Keratinocyte (primary cell): Measurements from ENCODE around the gene PAX2. TPM values are rescaled to one million over a fixed set of nuclear protein-coding genes. Genes with fewer than 3 reads are reported as not detected.

Experiments
- DNase-seq: peaks from one replicate; pipeline ENCODE4 v3.0.0-alpha.2; 2011; ENCODE audit warnings: low read depth, missing footprints, low spot score
- FAIRE-seq: peaks from 2 replicates; lab custom pipeline; 2011; peaks lifted over from hg19 to GRCh38; lab: Jason Lieb, UNC
- H2AFZ ChIP-seq: 2 replicates; pipeline ENCODE4 v1.6.0; 2012; ENCODE audit warnings: low read length, control low read depth, inconsistent platforms; ENCODE audit not compliant: control insufficient read depth
- H3K27ac ChIP-seq: 2 replicates; pipeline ENCODE4 v1.5.1; 2011; ENCODE audit warnings: low read length; ENCODE audit not compliant: control insufficient read depth, insufficient read depth
- H3K27me3 ChIP-seq: 3 replicates; pipeline ENCODE4 v1.6.0; 2011; ENCODE audit warnings: low read length; ENCODE audit not compliant: control insufficient read depth, insufficient read depth; ENCODE audit errors: extremely low read depth
- H3K36me3 ChIP-seq, 2 experiments: 2 replicates in 1 of 2; 3 replicates in 1 of 2; pipeline ENCODE4 v1.5.1; 2011; ENCODE audit warnings: low read length in 2 of 2, mild to moderate bottlenecking in 1 of 2; ENCODE audit not compliant: control insufficient read depth in 2 of 2, insufficient read depth in 2 of 2; ENCODE audit errors: extremely low read depth in 1 of 2
- H3K4me1 ChIP-seq: 3 replicates; pipeline ENCODE4 v1.5.1; 2011; ENCODE audit warnings: low read length; ENCODE audit not compliant: control insufficient read depth, insufficient read depth; ENCODE audit errors: extremely low read depth
- H3K4me2 ChIP-seq: 3 replicates; pipeline ENCODE4 v1.6.0; 2011; ENCODE audit warnings: low read depth, low read length; ENCODE audit not compliant: control insufficient read depth, insufficient read depth; ENCODE audit errors: extremely low read depth
- H3K4me3 ChIP-seq, 3 experiments: fragments of 200-600 bp in 1 of 3; sonication (generic) in 1 of 3; 2 replicates in 2 of 3; 3 replicates in 1 of 3; pipeline ENCODE4 v1.5.1; 2011 to 2016; ENCODE audit warnings: low read length in 3 of 3, mild to moderate bottlenecking in 3 of 3, control low read depth in 2 of 3, inconsistent platforms in 1 of 3, low read depth in 1 of 3, mixed read lengths in 1 of 3, mixed run types in 1 of 3, moderate library complexity in 1 of 3; ENCODE audit not compliant: control insufficient read depth in 2 of 3, insufficient read depth in 2 of 3; ENCODE audit errors: extremely low read depth in 1 of 3
- H3K79me2 ChIP-seq: 2 replicates; pipeline ENCODE4 v1.6.0; 2012; ENCODE audit warnings: low read length; ENCODE audit not compliant: control insufficient read depth, insufficient read depth
- H3K9ac ChIP-seq: 3 replicates; pipeline ENCODE4 v1.6.0; 2011; ENCODE audit warnings: low read length; ENCODE audit not compliant: control insufficient read depth, insufficient read depth; ENCODE audit errors: extremely low read depth
- H3K9me1 ChIP-seq: 3 replicates; pipeline ENCODE4 v1.6.0; 2011; ENCODE audit warnings: low read length; ENCODE audit not compliant: control insufficient read depth, insufficient read depth; ENCODE audit errors: extremely low read depth
- H3K9me3 ChIP-seq: 2 replicates; pipeline ENCODE4 v1.5.1; 2012; ENCODE audit warnings: low read depth, low read length; ENCODE audit not compliant: control insufficient read depth
- H4K20me1 ChIP-seq: 3 replicates; pipeline ENCODE4 v1.6.0; 2011; ENCODE audit warnings: low read length; ENCODE audit not compliant: control insufficient read depth, insufficient read depth; ENCODE audit errors: extremely low read depth
- CTCF ChIP-seq, 3 experiments: IDR thresholded peaks in 1 of 3; conservative IDR thresholded peaks in 1 of 3; optimal IDR thresholded peaks in 1 of 3; 2 replicates in 2 of 3; 3 replicates in 1 of 3; pipeline versions ENCODE3 to v1.5.1; 2011; ENCODE audit warnings: low read length in 3 of 3, mild to moderate bottlenecking in 3 of 3, moderate library complexity in 2 of 3, control low read depth in 1 of 3, inconsistent platforms in 1 of 3; ENCODE audit not compliant: insufficient read depth in 2 of 3; ENCODE audit errors: extremely low read depth in 1 of 3
- EZH2 ChIP-seq: IDR thresholded peaks from one replicate; pipeline ENCODE4 v1.6.1; 2012; ENCODE audit warnings: inconsistent platforms, mild to moderate bottlenecking, low read length, moderate library complexity
- dilution Hi-C: fragments of 300-500 bp; cut with MboI; formaldehyde crosslinking; loops from one replicate; pipeline ENCODE4 v1.7.0; 2020; ENCODE audit warnings: low sequenced_read_pairs; ENCODE audit not compliant: extremely low pct_ligation_motif_present
- polyA plus RNA-seq, 5 experiments: library from polyadenylated mRNA; depleted of rRNA in 3 of 5; stranded (reverse) in 3 of 5; stranded (forward) in 1 of 5; unstranded in 1 of 5; fragments of >200 nt; gene quantifications; 1 replicate in 1 of 5; 2 replicates in 3 of 5; 3 replicates in 1 of 5; pipeline versions ENCODE4 v1.2.1 to v1.2.3, GENCODE V29; 2011 to 2012; ENCODE audit warnings: missing spikeins in 2 of 5, low read depth in 1 of 5, low replicate concordance in 1 of 5

The PAX2 gene
- polyA plus RNA-seq, 1 donor (not counting 4 experiments of a cell fraction or from before 2014, with no cell fraction given) = not detected

- H3K27ac ChIP-seq = no peak overlapping the region
- H3K9ac ChIP-seq = no peak overlapping the region
- H4K20me1 ChIP-seq = no peaks in the 10 kb centered on the region
- DNase-seq (no peak), FAIRE-seq (peak; percentile 63)
- H3K27me3 ChIP-seq = peaks cover 52% of the 10 kb centered on the region
- no peaks in the 10 kb centered on the region for H3K9me1 ChIP-seq
- H3K4me2 ChIP-seq = no peak overlapping the region
- dilution Hi-C loops = no loop called here
- no peak for TF ChIP-seq EZH2
- no peak overlapping the region for H2AFZ ChIP-seq
- H3K4me1 ChIP-seq = peaks cover 6% of the 10 kb centered on the region
- H3K4me3 ChIP-seq = no peak overlapping the region
- H3K79me2 ChIP-seq = no peaks in the 10 kb centered on the region
- H3K36me3 ChIP-seq = no peaks in the 10 kb centered on the region
- no peaks in the 10 kb centered on the region for H3K9me3 ChIP-seq
Observed at GRCh38 chr10:100823194-100823593, 77.8 kb downstream of the PAX2 start.

- no peak overlapping the region for H2AFZ ChIP-seq
- no peak for FAIRE-seq
- TF ChIP-seq CTCF (optimal IDR thresholded peaks at IDR 0.05 in 1 of 3, IDR thresholded peaks at IDR 0.05 in 1 of 3, conservative IDR thresholded peaks at IDR 0.05 in 1 of 3; ENCODE audit: extremely low read depth in 1 of 3, insufficient read depth in 2 of 3, low read length in 3 of 3) (no peak), EZH2 (no peak)
- no peak overlapping the region for H3K9ac ChIP-seq
- peaks cover 6% of the 10 kb centered on the region for H3K4me1 ChIP-seq
- H3K4me3 ChIP-seq = no peak overlapping the region
- H3K79me2 ChIP-seq = no peaks in the 10 kb centered on the region
- H3K9me1 ChIP-seq = no peaks in the 10 kb centered on the region
- H3K27me3 ChIP-seq = peaks cover 69% of the 10 kb centered on the region
- DNase-seq = no peak
- H3K4me2 ChIP-seq = no peak overlapping the region
- H3K36me3 ChIP-seq = no peaks in the 10 kb centered on the region
- H3K27ac ChIP-seq = no peak overlapping the region
- dilution Hi-C loops = no loop called here
- H3K9me3 ChIP-seq = no peaks in the 10 kb centered on the region
- H4K20me1 ChIP-seq = no peaks in the 10 kb centered on the region
Observed at GRCh38 chr10:100824886-100825285, 79.5 kb downstream of the PAX2 start.

GRCh38 chr10:100825325-100825875 is 80.0 kb downstream of the PAX2 start:
- peaks cover 74% of the 10 kb centered on the region for H3K27me3 ChIP-seq
- no peak overlapping the region for H3K4me2 ChIP-seq
- dilution Hi-C loops = no loop called here
- no peaks in the 10 kb centered on the region for H3K79me2 ChIP-seq
- H3K36me3 ChIP-seq = no peaks in the 10 kb centered on the region
- no peak overlapping the region for H3K27ac ChIP-seq
- no peak overlapping the region for H3K4me3 ChIP-seq
- no peak overlapping the region for H2AFZ ChIP-seq
- FAIRE-seq = no peak
- peak; percentile 60 for TF ChIP-seq EZH2
- no peak for TF ChIP-seq CTCF (optimal IDR thresholded peaks at IDR 0.05 in 1 of 3, IDR thresholded peaks at IDR 0.05 in 1 of 3, conservative IDR thresholded peaks at IDR 0.05 in 1 of 3; ENCODE audit: extremely low read depth in 1 of 3, insufficient read depth in 2 of 3, low read length in 3 of 3)
- H3K9me3 ChIP-seq = no peaks in the 10 kb centered on the region
- no peak for DNase-seq
- no peak overlapping the region for H3K9ac ChIP-seq
- H4K20me1 ChIP-seq = no peaks in the 10 kb centered on the region
- H3K4me1 ChIP-seq = peaks cover 6% of the 10 kb centered on the region
- no peaks in the 10 kb centered on the region for H3K9me1 ChIP-seq
